GM23338 (cell line): ENCODE data around the gene INTU.

ENCODE experiments used
- CREB1 ChIP-seq: fragments of 250-450 bp; sonication (Bioruptor Pico); IDR thresholded peaks from 2 replicates; pipeline ENCODE4 v1.5.0; 2020; ENCODE audit warnings: low read depth, mild to moderate bottlenecking, moderate library complexity
- CTCF ChIP-seq, 2 experiments: fragments of 200-600 bp in 1 of 2; sonication (generic) in 1 of 2; conservative IDR thresholded peaks; 2 replicates each; pipeline versions ENCODE4 v1.5.1 to v1.6.1; 2016 to 2017; ENCODE audit warnings: antibody characterized with exemption in 2 of 2, low read depth in 2 of 2, mild to moderate bottlenecking in 2 of 2, moderate library complexity in 1 of 2
- ETS1 ChIP-seq: IDR thresholded peaks from 2 replicates; pipeline ENCODE4 v1.6.1; 2016; ENCODE audit warnings: antibody characterized with exemption
- EZH2 ChIP-seq: fragments of 200-600 bp; sonication (generic); IDR thresholded peaks from one replicate; pipeline ENCODE4 v1.8.0; 2017; ENCODE audit warnings: antibody characterized with exemption, mild to moderate bottlenecking, low read depth; ENCODE audit not compliant: unreplicated experiment
- EZH2phosphoT487 ChIP-seq: fragments of 200-600 bp; sonication (generic); IDR thresholded peaks from one replicate; pipeline ENCODE4 v1.8.1; 2018; ENCODE audit warnings: antibody characterized with exemption; ENCODE audit not compliant: unreplicated experiment
- JUNB ChIP-seq: IDR thresholded peaks from one replicate; pipeline ENCODE4 v1.6.1; 2016; ENCODE audit warnings: antibody characterized with exemption; ENCODE audit not compliant: unreplicated experiment
- POLR2AphosphoS5 ChIP-seq: IDR thresholded peaks from 2 replicates; pipeline ENCODE4 v1.6.1; 2016; ENCODE audit warnings: antibody characterized with exemption, low read depth
- REST ChIP-seq: IDR thresholded peaks from one replicate; pipeline ENCODE4 v1.6.1; 2018; ENCODE audit warnings: antibody characterized with exemption; ENCODE audit not compliant: unreplicated experiment
- ZNF331 ChIP-seq: fragments of 250-450 bp; sonication (Bioruptor Pico); IDR thresholded peaks from 2 replicates; pipeline ENCODE4 v1.5.0; 2020; ENCODE audit warnings: low read depth, mild to moderate bottlenecking, moderate library complexity

- TF ChIP-seq CTCF (conservative IDR thresholded peaks at IDR 0.05; ENCODE audit: low read depth in 2 of 2) (no peak), POLR2AphosphoS5 (no peak), JUNB (no peak), EZH2 (no peak), EZH2phosphoT487 (no peak), REST (no peak), CREB1 (no peak), ETS1 (no peak), ZNF331 (CRISPR knock-in tag) (no peak)
Measured at GRCh38 chr4:127730142-127730913, 97.6 kb downstream of the INTU start, which contains the start of gene SLC25A31.
